ENCODE data around the gene SLC24A3.

Gene SLC24A3

GRCh38 chr20:19483309-19483708 lies 270.9 kb downstream of the SLC24A3 start:
- no peak overlapping the region for H3K4me3 ChIP-seq (replicated peaks; ENCODE audit: low read depth, low read length)
- no peak for DNase-seq (ENCODE audit: extremely low read depth, insufficient read length)
- no peak for TF ChIP-seq CTCF (IDR thresholded peaks at IDR 0.05; ENCODE audit: insufficient read depth, low read length, poor library complexity, severe bottlenecking)
- no peaks in the 10 kb centered on the region for H3K36me3 ChIP-seq (ENCODE audit: control insufficient read depth, insufficient read depth, low read length)
- no peaks in the 10 kb centered on the region for H3K27me3 ChIP-seq (replicated peaks; ENCODE audit: control insufficient read depth, insufficient read depth, low read length)

- Histone ChIP-seq H3K27me3 (replicated peaks; ENCODE audit: control insufficient read depth, insufficient read depth, low read length) (no peaks in the 10 kb centered on the region), H3K36me3 (ENCODE audit: control insufficient read depth, insufficient read depth, low read length) (no peaks in the 10 kb centered on the region), H3K4me3 (replicated peaks; ENCODE audit: low read depth, low read length) (no peak overlapping the region)
- no peak for DNase-seq (ENCODE audit: extremely low read depth, insufficient read length)
- TF ChIP-seq CTCF (IDR thresholded peaks at IDR 0.05; ENCODE audit: insufficient read depth, low read length, poor library complexity, severe bottlenecking) = no peak
Measured at GRCh38 chr20:19486446-19486845, 274.0 kb downstream of the SLC24A3 start.

GRCh38 chr20:19487420-19487819 lies 275.0 kb downstream of the SLC24A3 start:
- H3K27me3 ChIP-seq (replicated peaks; ENCODE audit: control insufficient read depth, insufficient read depth, low read length) = no peaks in the 10 kb centered on the region
- DNase-seq (ENCODE audit: extremely low read depth, insufficient read length) = no peak
- TF ChIP-seq CTCF (IDR thresholded peaks at IDR 0.05; ENCODE audit: insufficient read depth, low read length, poor library complexity, severe bottlenecking) = no peak
- H3K4me3 ChIP-seq (replicated peaks; ENCODE audit: low read depth, low read length) = no peak overlapping the region
- no peaks in the 10 kb centered on the region for H3K36me3 ChIP-seq (ENCODE audit: control insufficient read depth, insufficient read depth, low read length)

GRCh38 chr20:19491241-19491640 lies 278.8 kb downstream of the SLC24A3 start:
- no peak for TF ChIP-seq CTCF (IDR thresholded peaks at IDR 0.05; ENCODE audit: insufficient read depth, low read length, poor library complexity, severe bottlenecking)
- DNase-seq (ENCODE audit: extremely low read depth, insufficient read length) = no peak
- Histone ChIP-seq H3K36me3 (ENCODE audit: control insufficient read depth, insufficient read depth, low read length) (no peaks in the 10 kb centered on the region), H3K27me3 (replicated peaks; ENCODE audit: control insufficient read depth, insufficient read depth, low read length) (peaks cover 2% of the 10 kb centered on the region), H3K4me3 (replicated peaks; ENCODE audit: low read depth, low read length) (no peak overlapping the region)

GRCh38 chr20:19492116-19492515 lies 279.7 kb downstream of the SLC24A3 start:
- DNase-seq (ENCODE audit: extremely low read depth, insufficient read length) = no peak
- H3K27me3 ChIP-seq (replicated peaks; ENCODE audit: control insufficient read depth, insufficient read depth, low read length) = peaks cover 2% of the 10 kb centered on the region
- no peak for TF ChIP-seq CTCF (IDR thresholded peaks at IDR 0.05; ENCODE audit: insufficient read depth, low read length, poor library complexity, severe bottlenecking)
- H3K4me3 ChIP-seq (replicated peaks; ENCODE audit: low read depth, low read length) = no peak overlapping the region
- H3K36me3 ChIP-seq (ENCODE audit: control insufficient read depth, insufficient read depth, low read length) = no peaks in the 10 kb centered on the region

DNA sequence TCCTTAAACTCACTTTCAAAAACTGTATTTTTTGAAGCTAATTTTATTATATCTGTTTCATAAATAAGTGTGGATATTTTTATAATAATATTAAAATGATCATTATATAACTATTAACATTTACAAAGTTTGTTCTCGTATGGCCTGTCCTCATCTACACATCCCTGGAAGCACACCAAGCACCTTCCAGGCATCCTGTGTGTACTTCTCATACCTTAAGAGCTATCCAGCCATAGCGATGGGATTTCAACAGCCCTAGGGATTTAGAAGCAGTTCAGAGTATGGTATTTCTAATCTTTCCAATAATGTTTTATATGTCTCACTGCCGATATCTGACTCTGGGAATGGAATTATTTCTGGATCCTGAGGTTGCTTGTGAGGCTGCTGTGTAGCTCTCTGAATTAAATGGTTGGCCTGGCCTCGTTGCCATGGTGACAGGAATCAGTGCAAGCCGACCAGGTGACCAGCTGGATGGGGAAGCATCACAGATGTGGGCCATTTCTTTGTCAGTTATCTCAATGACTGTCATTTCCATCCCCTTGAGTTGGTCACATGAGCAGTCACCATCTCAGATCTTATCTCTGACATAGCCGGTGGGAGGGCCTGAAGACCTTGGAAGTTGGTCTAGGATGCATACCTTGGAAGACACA lies 280.4 kb downstream of the SLC24A3 start:
- H3K27me3 ChIP-seq (replicated peaks; ENCODE audit: control insufficient read depth, insufficient read depth, low read length) = peaks cover 2% of the 10 kb centered on the region

More for the DNA sequence above, 280.4 kb downstream of the SLC24A3 start:
- DNase-seq (ENCODE audit: extremely low read depth, insufficient read length) = no peak
- no peak for TF ChIP-seq CTCF (IDR thresholded peaks at IDR 0.05; ENCODE audit: insufficient read depth, low read length, poor library complexity, severe bottlenecking)
- Histone ChIP-seq H3K4me3 (replicated peaks; ENCODE audit: low read depth, low read length) (no peak overlapping the region), H3K36me3 (ENCODE audit: control insufficient read depth, insufficient read depth, low read length) (no peaks in the 10 kb centered on the region)
